ENCODE results near the gene TRPV2. TPM values are rescaled to one million over a fixed set of nuclear protein-coding genes. Genes with fewer than 3 reads are reported as not detected.

TRPV2 gene
- total RNA-seq, 1 experiment from 2014 or later, result 1.0 TPM

DNA sequence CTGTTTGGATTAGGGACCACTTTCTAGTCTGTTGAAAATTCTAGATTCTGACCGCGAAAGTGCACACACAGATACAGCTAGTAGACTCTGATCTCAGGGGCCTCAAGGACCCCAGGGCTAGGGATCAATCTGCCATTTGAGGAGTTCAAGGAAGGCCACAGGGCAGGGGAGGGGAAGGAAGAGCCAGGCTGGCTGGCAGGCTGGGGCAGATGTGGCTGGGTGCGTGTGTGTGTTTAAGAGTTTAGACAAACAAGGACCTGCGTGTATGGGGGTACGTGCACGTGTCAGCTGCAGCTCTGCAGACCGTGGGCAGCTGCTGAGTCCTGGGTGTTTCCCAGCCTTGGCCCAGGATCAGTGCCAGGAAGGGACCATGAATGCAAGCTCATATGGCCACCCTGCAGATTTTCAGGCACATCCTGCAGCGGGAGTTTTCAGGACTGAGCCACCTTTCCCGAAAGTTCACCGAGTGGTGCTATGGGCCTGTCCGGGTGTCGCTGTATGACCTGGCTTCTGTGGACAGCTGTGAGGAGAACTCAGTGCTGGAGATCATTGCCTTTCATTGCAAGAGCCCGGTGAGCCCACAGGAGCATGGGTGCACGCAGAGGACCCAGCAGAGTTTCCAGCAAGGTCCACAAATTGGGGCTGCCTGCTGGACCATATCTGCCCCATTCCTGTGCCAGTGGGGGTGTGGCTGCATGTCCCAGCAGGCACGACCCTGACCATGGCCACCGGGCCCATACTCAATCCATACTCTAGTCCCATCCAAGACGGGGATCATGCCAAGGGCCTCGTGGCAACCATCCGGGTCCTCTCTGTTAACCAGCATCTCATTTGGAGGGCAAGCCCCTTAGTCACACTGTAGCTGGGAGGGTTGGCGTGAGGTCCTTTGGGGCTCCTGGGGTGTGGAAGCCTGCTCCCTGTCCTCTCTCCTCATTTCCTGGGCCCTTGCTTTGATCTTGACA is 10.6 kb downstream of the TRPV2 start:
- H4K20me1 ChIP-seq (ENCODE audit: control insufficient read depth, insufficient read depth, insufficient read length), result no peaks in the 10 kb centered on the region
- H3K23ac ChIP-seq (ENCODE audit: insufficient read length, low read depth, low read length), result no peak overlapping the region
- no peak overlapping the region; the same call in 1 of the 2 replicates for H3K14ac ChIP-seq (ENCODE audit: insufficient read depth, low read length)
- H3K79me2 ChIP-seq (ENCODE audit: insufficient read depth, low read length), result no peaks in the 10 kb centered on the region
- H3K27me3 ChIP-seq (ENCODE audit: insufficient read depth, low read length), result no peaks in the 10 kb centered on the region
- H3K18ac ChIP-seq (ENCODE audit: insufficient read length, low read depth, low read length), result no peak overlapping the region
- no peaks in the 10 kb centered on the region for H3K79me1 ChIP-seq (ENCODE audit: insufficient read depth, low read depth, low read length, poor library complexity, severe bottlenecking)
- H3K4ac ChIP-seq (ENCODE audit: low read depth, low read length), result no peak overlapping the region
- H2AFZ ChIP-seq (ENCODE audit: low read length), result no peak overlapping the region
- DNase-seq, result peak; percentile 32
- Mint-ChIP-seq H3K4me1 (peaks cover 4 to 5% of the 10 kb centered on the region in 2 experiments), H3K4me3 (no peak overlapping the region), H3K9me3 (no peaks in the 10 kb centered on the region; a peak in 1 of 5 replicates), H3K27me3 (ENCODE audit: low read depth) (peaks cover 2% of the 10 kb centered on the region), H3K36me3 (ENCODE audit: insufficient read depth in 1 of 3, low read depth in 3 of 3) (no peaks in the 10 kb centered on the region), H3K27ac (peak overlapping the region in 1 of 3 experiments; percentile 7; a peak in 1 of 7 replicates)
- H3K9ac ChIP-seq (ENCODE audit: extremely low read depth, insufficient read length, low read length), result no peak overlapping the region
- no peak overlapping the region for H3K4me2 ChIP-seq (ENCODE audit: insufficient read depth, insufficient read length, low read length)
- H3K27ac ChIP-seq (ENCODE audit: insufficient read length, low read depth, low read length), result no peak overlapping the region
- H3K9me3 ChIP-seq (ENCODE audit: control insufficient read depth, low read depth, low read length), result no peaks in the 10 kb centered on the region
- H4K91ac ChIP-seq (ENCODE audit: insufficient read length, low read depth, low read length), result no peak overlapping the region
- no peaks in the 10 kb centered on the region; the same call in 1 of the 2 replicates for H3K4me1 ChIP-seq (ENCODE audit: insufficient read depth, low read length)
- no peak overlapping the region for H4K5ac ChIP-seq (ENCODE audit: insufficient read length, low read depth, low read length)
- H3K23me2 ChIP-seq (ENCODE audit: insufficient read length, low read depth, low read length, poor library complexity, severe bottlenecking), result no peaks in the 10 kb centered on the region
- no peak overlapping the region for H3T11ph ChIP-seq (ENCODE audit: low read length)
- H2BK120ac ChIP-seq (ENCODE audit: low read depth, low read length, poor library complexity, severe bottlenecking), result no peak overlapping the region
- no peak overlapping the region for H3K56ac ChIP-seq (ENCODE audit: insufficient read length, low read depth, low read length)
- H2AK5ac ChIP-seq (ENCODE audit: insufficient read length, low read length), result no peak overlapping the region
- H2BK15ac ChIP-seq (ENCODE audit: low read depth, low read length), result no peak overlapping the region
- no peak overlapping the region for H4K8ac ChIP-seq (replicated peaks; ENCODE audit: insufficient read length, low read depth, low read length)
- no CpG with 5 or more reads among the region's 20 CpGs for WGBS (ENCODE audit: extremely low coverage, insufficient read length, low lambda C conversion rate)
- no peak overlapping the region for H2BK20ac ChIP-seq (ENCODE audit: low read depth, low read length, poor library complexity, severe bottlenecking)
- TF ChIP-seq, protein P1, sequence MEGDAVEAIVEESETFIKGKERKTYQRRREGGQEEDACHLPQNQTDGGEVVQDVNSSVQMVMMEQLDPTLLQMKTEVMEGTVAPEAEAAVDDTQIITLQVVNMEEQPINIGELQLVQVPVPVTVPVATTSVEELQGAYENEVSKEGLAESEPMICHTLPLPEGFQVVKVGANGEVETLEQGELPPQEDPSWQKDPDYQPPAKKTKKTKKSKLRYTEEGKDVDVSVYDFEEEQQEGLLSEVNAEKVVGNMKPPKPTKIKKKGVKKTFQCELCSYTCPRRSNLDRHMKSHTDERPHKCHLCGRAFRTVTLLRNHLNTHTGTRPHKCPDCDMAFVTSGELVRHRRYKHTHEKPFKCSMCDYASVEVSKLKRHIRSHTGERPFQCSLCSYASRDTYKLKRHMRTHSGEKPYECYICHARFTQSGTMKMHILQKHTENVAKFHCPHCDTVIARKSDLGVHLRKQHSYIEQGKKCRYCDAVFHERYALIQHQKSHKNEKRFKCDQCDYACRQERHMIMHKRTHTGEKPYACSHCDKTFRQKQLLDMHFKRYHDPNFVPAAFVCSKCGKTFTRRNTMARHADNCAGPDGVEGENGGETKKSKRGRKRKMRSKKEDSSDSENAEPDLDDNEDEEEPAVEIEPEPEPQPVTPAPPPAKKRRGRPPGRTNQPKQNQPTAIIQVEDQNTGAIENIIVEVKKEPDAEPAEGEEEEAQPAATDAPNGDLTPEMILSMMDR (conservative IDR thresholded peaks at IDR 0.05), result no peak
- no peak overlapping the region for H2BK5ac ChIP-seq (ENCODE audit: insufficient read length, low read length)
- H2BK12ac ChIP-seq (ENCODE audit: insufficient read length, low read depth, low read length), result no peak overlapping the region
